ENCODE data around the gene MAPK13.

Gene MAPK13

DNA sequence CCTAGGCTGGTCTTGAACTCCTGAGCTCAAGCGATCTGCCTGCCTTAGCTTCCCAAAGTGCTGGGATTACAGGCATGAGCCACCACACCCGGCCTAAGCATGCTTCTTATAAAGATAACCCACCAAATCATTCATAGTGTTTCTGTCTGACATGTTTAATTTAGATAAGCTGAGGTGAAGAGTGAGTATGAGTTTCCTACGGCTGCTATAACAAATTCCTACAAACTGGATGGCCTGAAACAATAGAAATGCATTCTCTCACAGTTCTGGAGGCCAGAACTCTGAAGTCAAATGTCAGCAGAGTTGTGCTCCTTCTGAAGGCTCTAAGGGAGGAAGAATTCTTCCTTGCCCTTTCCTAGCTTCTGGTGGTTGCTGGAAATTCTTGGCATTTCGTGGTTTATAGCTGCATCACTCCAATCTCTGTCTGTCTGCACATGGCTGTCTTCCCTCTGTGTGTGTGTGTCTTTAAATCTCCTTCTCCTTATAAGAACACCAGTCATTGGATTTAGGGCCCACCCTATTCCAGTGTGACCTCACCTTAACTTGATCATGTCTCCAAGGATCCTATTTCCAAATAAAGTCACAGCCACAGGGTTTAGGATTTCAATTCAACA is 29.9 kb downstream of the MAPK13 start:
- no peak for DNase-seq

- DNase-seq = no peak
These were observed 39.0 kb downstream of the MAPK13 start for GRCh38 chr6:36169023-36170007.

DNA sequence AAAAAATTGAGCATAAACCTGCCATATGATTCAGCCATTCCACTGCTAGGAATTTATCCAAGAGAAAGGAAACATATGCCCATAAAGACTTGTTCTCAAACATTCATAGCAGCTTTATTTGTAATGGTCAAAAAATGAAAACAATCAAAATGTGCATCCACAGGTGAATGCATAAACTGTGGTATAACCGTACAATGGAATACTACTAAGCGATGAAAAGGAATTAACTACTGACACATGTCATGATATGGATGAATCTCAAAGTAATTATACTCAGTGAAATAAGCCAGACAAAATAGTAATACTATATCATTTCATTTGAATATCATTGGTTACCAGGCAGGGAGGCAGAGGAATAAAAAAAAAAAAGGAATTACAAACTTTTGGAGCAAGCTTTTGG is 40.4 kb downstream of the MAPK13 start:
- DNase-seq = no peak

DNA sequence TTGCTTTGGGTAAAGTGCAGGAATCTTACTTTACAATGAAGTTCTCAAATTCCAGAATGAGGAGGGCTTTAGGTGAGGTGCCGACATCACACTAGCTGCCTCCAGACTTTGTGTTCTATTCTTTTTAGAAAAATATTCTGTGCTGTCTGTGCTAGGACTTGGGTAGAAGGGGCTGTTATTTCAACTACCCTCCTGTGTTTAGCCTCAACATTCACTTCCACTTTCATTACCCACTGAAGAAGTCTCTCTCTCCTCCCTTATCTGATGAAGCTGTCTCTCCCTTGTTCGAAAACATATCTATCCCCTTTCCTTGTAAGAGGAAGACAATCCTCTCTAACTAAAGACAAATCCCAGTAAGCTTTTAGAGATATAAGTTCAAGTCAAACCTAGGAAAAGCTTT is 41.3 kb downstream of the MAPK13 start:
- DNase-seq = no peak

DNA sequence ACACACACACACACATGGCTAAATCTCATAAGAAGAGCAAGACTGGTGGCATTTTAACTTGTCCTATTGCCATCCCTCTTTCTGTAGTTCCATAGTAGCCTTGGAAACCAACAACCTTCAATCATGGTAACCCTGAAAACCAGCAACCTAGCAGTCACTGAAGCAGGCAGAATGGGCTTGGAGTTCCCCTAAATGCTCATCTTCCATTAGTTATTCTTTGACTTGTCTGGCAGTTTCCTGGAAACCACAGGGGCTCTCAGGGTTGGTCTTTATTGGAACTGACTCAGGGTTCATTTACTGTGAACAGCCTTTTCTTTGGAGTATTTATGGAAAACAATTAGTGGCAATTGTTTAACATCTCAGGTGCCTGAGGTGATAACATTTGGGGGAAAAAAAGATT is 46.9 kb downstream of the MAPK13 start:
- no peak for DNase-seq

- no peak for DNase-seq
These were observed 48.2 kb downstream of the MAPK13 start for GRCh38 chr6:36178544-36178943.

DNA sequence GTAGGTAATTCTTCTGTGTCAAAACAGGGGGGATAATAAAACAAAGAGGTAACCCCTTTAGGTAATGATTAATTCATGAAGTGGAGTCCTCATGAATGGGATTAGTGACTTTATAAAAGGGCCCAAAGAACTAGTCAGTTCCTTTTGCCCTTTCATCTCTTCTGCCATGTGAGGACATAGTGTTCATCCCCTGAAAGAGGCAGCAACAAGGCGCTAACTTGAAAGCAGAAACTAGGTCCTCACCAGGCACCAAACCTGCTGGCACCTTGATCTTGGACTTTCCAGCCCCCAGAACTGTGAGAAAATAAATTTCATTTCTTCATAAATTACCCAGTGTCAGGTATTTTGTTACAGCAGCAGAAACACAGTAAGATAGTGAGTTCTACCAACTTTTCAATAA is 49.8 kb downstream of the MAPK13 start:
- DNase-seq = no peak

GRCh38 chr6:36184311-36184710 is 54.0 kb downstream of the MAPK13 start:
- DNase-seq = no peak

GRCh38 chr6:36186199-36186598 is 55.9 kb downstream of the MAPK13 start:
- no peak for DNase-seq

GRCh38 chr6:36187446-36187845 is 57.1 kb downstream of the MAPK13 start:
- no peak for DNase-seq
